Pancreas (tissue), 10 donors: ENCODE data around the gene HDGFL3. TPM values are rescaled to one million over a fixed set of nuclear protein-coding genes. Genes with fewer than 3 reads are reported as not detected.

Experiments
- ATAC-seq, 4 donors: fragments of 200-7000 bp; cut with Tn5 transposase; one replicate each; pipeline versions ENCODE4 v1.8.0 to v1.9.1; 2020; ENCODE audit warnings: mild to moderate bottlenecking in 4 of 4, moderate library complexity in 4 of 4
- DNase-seq, 6 donors: peaks; one replicate each; pipeline ENCODE4 v3.0.0-alpha.2; 2020
- FAIRE-seq: peaks from 2 replicates; lab custom pipeline; 2012; peaks lifted over from hg19 to GRCh38; lab: Jason Lieb, UNC
- H3K27ac ChIP-seq, 4 donors: fragments of 200-600 bp; sonication (generic); 1 replicate in 3 of 4; 2 replicates in 1 of 4; pipeline versions ENCODE4 v1.5.0 to v1.8.0; 2020
- H3K27me3 ChIP-seq, 4 donors: fragments of 200-600 bp; one replicate each; pipeline ENCODE4 v1.8.0; 2021
- H3K36me3 ChIP-seq, 3 donors: fragments of 200-600 bp; sonication (generic) in 1 of 3; one replicate each; pipeline versions ENCODE4 v1.5.0 to v1.8.0; 2020 to 2021
- H3K4me1 ChIP-seq, 3 donors: fragments of 200-600 bp; one replicate each; pipeline ENCODE4 v1.8.0; 2021
- H3K4me3 ChIP-seq, 4 donors: fragments of 200-600 bp; sonication (generic) in 2 of 4; one replicate each; pipeline versions ENCODE4 v1.5.0 to v1.8.0; 2020 to 2021
- H3K9me3 ChIP-seq, 4 donors: fragments of 200-600 bp; one replicate each; pipeline ENCODE4 v1.8.0; 2021
- CTCF ChIP-seq, 4 donors: fragments of 200-600 bp; sonication (generic) in 3 of 4; IDR thresholded peaks; one replicate each; pipeline versions ENCODE4 v1.5.0 to v1.8.0; 2021; ENCODE audit warnings: antibody characterized with exemption in 4 of 4
- WGBS, 2 donors: extraction: QIAGEN DNeasy Blood & Tissue Kit; methylation state at CpG; one replicate each; pipeline ENCODE4 v1.1.7; 2013; 5-methylcytosine and 5-hydroxymethylcytosine counted together
- intact Hi-C, 3 donors: fragments of 100-400 bp; cut with DNase I; formaldehyde crosslinking; loops; one replicate each; pipeline versions ENCODE4 v1.11.1 to v1.14.2; 2022
- polyA plus RNA-seq, 2 donors: library from polyadenylated mRNA; stranded (reverse); fragments of 200-250 nt; gene quantifications; one replicate each; pipeline ENCODE4 v1.2.3, GENCODE V29; 2013
- total RNA-seq, 6 donors: library from RNA; stranded (reverse); fragmentation: NEBNext Ultra II Directional in 4 of 6; extraction: Animal tissue kit (Norgen Biotek cat#: 25700) in 4 of 6; gene quantifications; one replicate each; pipeline versions ENCODE4 v1.2.1 to v1.2.4, GENCODE V29; 2021 to 2023
- donor health status: healthy with polysubstance abuse.
- donor health status: DM: no; HTN: no; CAD: no; lungs with moderate emphysema.
- donor health status: DM: no; HTN: no; CAD: no.
- donor health status: control.
- donor health status: control.
- donor health status: Bipolar disorder and iron deficiency.
- donor health status: DM: yes; HTN: yes; CAD: no.
- donor health status: DM: no; HTN: no; CAD: no.
- donor health status: DM: no; HTN: no; CAD: no.
- donor health status: DM: yes; HTN: yes; CAD: no.

HDGFL3 gene
- total and polyA plus RNA-seq, 8 donors: 3.0 to 17.2 (median 7.9) TPM

- no peak for DNase-seq
- no peak for ATAC-seq
- Histone ChIP-seq H3K27ac (no peak overlapping the region), H3K4me3 (no peak overlapping the region), H3K4me1 (peaks cover 0 to 3% (median 0%) of the 10 kb centered on the region in 3 donors), H3K27me3 (no peaks in the 10 kb centered on the region), H3K36me3 (no peaks in the 10 kb centered on the region), H3K9me3 (peaks cover 0 to 2% (median 0%) of the 10 kb centered on the region in 4 donors)
- WGBS, 2 donors: 93 to 95% methylated on average over 2 of the region's 2 CpGs
- no peak for TF ChIP-seq CTCF (IDR thresholded peaks at IDR 0.05)
- intact Hi-C loops: no loop called here
- FAIRE-seq: no peak
Observed at GRCh38 chr15:83192742-83193141, 14.9 kb downstream of the HDGFL3 start.

GRCh38 chr15:83190450-83190849 is 17.2 kb downstream of the HDGFL3 start:
- no peaks in the 10 kb centered on the region for H3K27me3 ChIP-seq
- H3K4me1 ChIP-seq: peaks cover 0 to 3% (median 0%) of the 10 kb centered on the region in 3 donors
- no peak for ATAC-seq
- no peak for TF ChIP-seq CTCF (IDR thresholded peaks at IDR 0.05)
- 87 to 89% methylated on average over 1 of the region's 1 CpG for WGBS, 2 donors
- H3K4me3 ChIP-seq: no peak overlapping the region
- no peak overlapping the region for H3K27ac ChIP-seq
- no peaks in the 10 kb centered on the region for H3K36me3 ChIP-seq
- FAIRE-seq: no peak
- intact Hi-C loops: no loop called here
- no peak for DNase-seq
- H3K9me3 ChIP-seq: peaks cover 0 to 2% (median 0%) of the 10 kb centered on the region in 4 donors

GRCh38 chr15:83185561-83185960 is 22.1 kb downstream of the HDGFL3 start:
- intact Hi-C loops: no loop called here
- WGBS, 2 donors: 92 to 95% methylated on average over 3 of the region's 3 CpGs
- H3K9me3 ChIP-seq: no peaks in the 10 kb centered on the region
- H3K4me1 ChIP-seq: no peaks in the 10 kb centered on the region
- H3K27ac ChIP-seq: no peak overlapping the region
- no peaks in the 10 kb centered on the region for H3K27me3 ChIP-seq
- ATAC-seq: no peak
- no peak for TF ChIP-seq CTCF (IDR thresholded peaks at IDR 0.05)
- H3K4me3 ChIP-seq: no peak overlapping the region
- FAIRE-seq: no peak
- no peak for DNase-seq
- H3K36me3 ChIP-seq: no peaks in the 10 kb centered on the region

- Histone ChIP-seq H3K27me3 (no peaks in the 10 kb centered on the region), H3K36me3 (no peaks in the 10 kb centered on the region), H3K4me3 (no peak overlapping the region), H3K9me3 (no peaks in the 10 kb centered on the region), H3K4me1 (peaks cover 0 to 3% (median 0%) of the 10 kb centered on the region in 3 donors), H3K27ac (no peak overlapping the region)
- no peak for ATAC-seq
- DNase-seq: no peak
- no peak for TF ChIP-seq CTCF (IDR thresholded peaks at IDR 0.05)
- FAIRE-seq: no peak
- intact Hi-C loops: no loop called here
- 88 to 91% methylated on average over 3 of the region's 3 CpGs for WGBS, 2 donors
Observed at GRCh38 chr15:83178869-83179325, 28.7 kb downstream of the HDGFL3 start.

- Histone ChIP-seq H3K4me3 (no peak overlapping the region), H3K27ac (no peak overlapping the region), H3K9me3 (no peaks in the 10 kb centered on the region), H3K36me3 (no peaks in the 10 kb centered on the region), H3K27me3 (no peaks in the 10 kb centered on the region), H3K4me1 (peaks cover 0 to 3% (median 0%) of the 10 kb centered on the region in 3 donors)
- ATAC-seq (no peak), DNase-seq (no peak), FAIRE-seq (no peak)
- intact Hi-C loops: no loop called here
- no peak for TF ChIP-seq CTCF (IDR thresholded peaks at IDR 0.05)
- 70 to 72% methylated on average over 2 of the region's 2 CpGs for WGBS, 2 donors
Observed at GRCh38 chr15:83178390-83178789, 29.2 kb downstream of the HDGFL3 start.
